ENCODE data around the gene TAS1R1.

TAS1R1 gene

GRCh38 chr1:6585081-6585722, 30.1 kb downstream of the TAS1R1 start:
- Histone ChIP-seq H3K4me1 (ENCODE audit: insufficient read depth, poor library complexity, severe bottlenecking) (peaks cover 29% of the 10 kb centered on the region), H3K4me3 (ENCODE audit: severe bottlenecking) (no peak overlapping the region), H3K9me3 (ENCODE audit: severe bottlenecking) (no peaks in the 10 kb centered on the region), H3K27ac (ENCODE audit: poor library complexity, severe bottlenecking) (no peak overlapping the region), H3K36me3 (ENCODE audit: low read depth) (peaks cover 44% of the 10 kb centered on the region), H3K27me3 (ENCODE audit: insufficient read depth, poor library complexity, severe bottlenecking) (no peaks in the 10 kb centered on the region)
- ATAC-seq (ENCODE audit: low read depth) (no peak), DNase-seq (ENCODE audit: low spot score) (no peak)
- TF ChIP-seq, protein P1, sequence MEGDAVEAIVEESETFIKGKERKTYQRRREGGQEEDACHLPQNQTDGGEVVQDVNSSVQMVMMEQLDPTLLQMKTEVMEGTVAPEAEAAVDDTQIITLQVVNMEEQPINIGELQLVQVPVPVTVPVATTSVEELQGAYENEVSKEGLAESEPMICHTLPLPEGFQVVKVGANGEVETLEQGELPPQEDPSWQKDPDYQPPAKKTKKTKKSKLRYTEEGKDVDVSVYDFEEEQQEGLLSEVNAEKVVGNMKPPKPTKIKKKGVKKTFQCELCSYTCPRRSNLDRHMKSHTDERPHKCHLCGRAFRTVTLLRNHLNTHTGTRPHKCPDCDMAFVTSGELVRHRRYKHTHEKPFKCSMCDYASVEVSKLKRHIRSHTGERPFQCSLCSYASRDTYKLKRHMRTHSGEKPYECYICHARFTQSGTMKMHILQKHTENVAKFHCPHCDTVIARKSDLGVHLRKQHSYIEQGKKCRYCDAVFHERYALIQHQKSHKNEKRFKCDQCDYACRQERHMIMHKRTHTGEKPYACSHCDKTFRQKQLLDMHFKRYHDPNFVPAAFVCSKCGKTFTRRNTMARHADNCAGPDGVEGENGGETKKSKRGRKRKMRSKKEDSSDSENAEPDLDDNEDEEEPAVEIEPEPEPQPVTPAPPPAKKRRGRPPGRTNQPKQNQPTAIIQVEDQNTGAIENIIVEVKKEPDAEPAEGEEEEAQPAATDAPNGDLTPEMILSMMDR (IDR thresholded peaks at IDR 0.05; ENCODE audit: poor library complexity, severe bottlenecking) = no peak

DNA sequence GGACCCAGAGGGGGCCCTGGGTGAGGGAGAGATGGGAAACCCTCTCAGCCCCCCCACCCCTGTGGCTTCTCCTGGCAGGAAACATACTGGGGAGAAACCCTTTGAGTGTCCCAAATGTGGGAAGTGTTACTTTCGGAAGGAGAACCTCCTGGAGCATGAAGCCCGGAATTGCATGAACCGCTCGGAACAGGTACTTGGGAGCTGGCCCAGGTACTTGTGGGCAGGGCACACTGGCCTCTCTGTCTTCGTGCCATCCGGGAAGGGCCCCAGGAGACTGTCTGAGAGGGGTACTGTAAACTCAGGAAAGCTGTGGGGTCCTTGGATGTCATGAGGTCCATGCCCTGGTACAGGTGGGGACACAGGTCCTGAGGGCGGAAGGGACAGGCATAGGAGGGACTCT, 30.7 kb downstream of the TAS1R1 start:
- TF ChIP-seq, protein P1 (IDR thresholded peaks at IDR 0.05; ENCODE audit: poor library complexity, severe bottlenecking) = no peak
- ATAC-seq (ENCODE audit: low read depth) = no peak
- no peak overlapping the region for H3K4me3 ChIP-seq (ENCODE audit: severe bottlenecking)
- peaks cover 29% of the 10 kb centered on the region for H3K4me1 ChIP-seq (ENCODE audit: insufficient read depth, poor library complexity, severe bottlenecking)
- DNase-seq (ENCODE audit: low spot score) = no peak
- H3K27me3 ChIP-seq (ENCODE audit: insufficient read depth, poor library complexity, severe bottlenecking) = no peaks in the 10 kb centered on the region
- H3K27ac ChIP-seq (ENCODE audit: poor library complexity, severe bottlenecking) = no peak overlapping the region
- no peaks in the 10 kb centered on the region for H3K9me3 ChIP-seq (ENCODE audit: severe bottlenecking)
- peaks cover 50% of the 10 kb centered on the region for H3K36me3 ChIP-seq (ENCODE audit: low read depth)

- DNase-seq (ENCODE audit: low spot score) (no peak), ATAC-seq (ENCODE audit: low read depth) (no peak)
- Histone ChIP-seq H3K4me3 (ENCODE audit: severe bottlenecking) (no peak overlapping the region), H3K36me3 (ENCODE audit: low read depth) (peaks cover 48% of the 10 kb centered on the region), H3K4me1 (ENCODE audit: insufficient read depth, poor library complexity, severe bottlenecking) (peaks cover 26% of the 10 kb centered on the region), H3K27me3 (ENCODE audit: insufficient read depth, poor library complexity, severe bottlenecking) (no peaks in the 10 kb centered on the region), H3K27ac (ENCODE audit: poor library complexity, severe bottlenecking) (peak overlapping the region; percentile 60), H3K9me3 (ENCODE audit: severe bottlenecking) (no peaks in the 10 kb centered on the region)
- TF ChIP-seq, protein P1 (IDR thresholded peaks at IDR 0.05; ENCODE audit: poor library complexity, severe bottlenecking) = no peak
These were observed 31.3 kb downstream of the TAS1R1 start for GRCh38 chr1:6586404-6586816.

DNA sequence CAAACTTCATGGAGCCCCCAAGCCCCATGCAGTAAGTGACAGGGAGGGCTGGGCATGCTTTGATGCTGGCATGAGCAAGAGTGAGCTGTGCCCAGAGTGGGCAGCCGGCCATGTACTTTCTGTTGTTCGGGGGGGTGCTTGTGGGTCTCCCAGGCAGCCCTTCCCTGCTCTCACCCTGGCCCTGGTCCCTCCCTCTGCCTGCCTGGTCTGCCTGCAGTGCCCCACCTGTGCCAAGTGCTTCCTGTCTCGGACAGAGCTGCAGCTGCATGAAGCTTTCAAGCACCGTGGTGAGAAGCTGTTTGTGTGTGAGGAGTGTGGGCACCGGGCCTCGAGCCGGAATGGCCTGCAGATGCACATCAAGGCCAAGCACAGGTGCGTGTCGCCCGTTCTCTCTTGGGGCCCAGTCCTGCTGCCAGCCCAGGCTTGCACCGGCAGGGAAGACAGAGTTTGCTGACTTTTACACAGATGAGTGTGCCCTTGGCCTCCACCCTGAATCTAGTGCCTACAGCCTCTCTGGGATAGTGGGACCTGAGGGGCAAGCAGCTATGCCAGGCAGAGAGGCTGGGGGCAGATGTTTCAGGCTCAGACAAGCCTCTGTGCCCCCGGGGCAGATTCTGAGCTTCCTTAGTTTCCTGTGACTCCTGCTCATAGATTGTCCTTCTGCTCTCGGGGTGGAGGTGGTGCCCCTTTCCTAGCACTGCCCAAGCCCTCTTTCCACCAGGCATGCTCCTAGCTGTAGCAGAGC, 32.3 kb downstream of the TAS1R1 start:
- no peak overlapping the region for H3K4me3 ChIP-seq (ENCODE audit: severe bottlenecking)
- peaks cover 17% of the 10 kb centered on the region for H3K4me1 ChIP-seq (ENCODE audit: insufficient read depth, poor library complexity, severe bottlenecking)

More for the DNA sequence above, 32.3 kb downstream of the TAS1R1 start:
- TF ChIP-seq, protein P1 (IDR thresholded peaks at IDR 0.05; ENCODE audit: poor library complexity, severe bottlenecking) = no peak
- DNase-seq (ENCODE audit: low spot score) (no peak), ATAC-seq (ENCODE audit: low read depth) (peak; percentile 43)
- H3K9me3 ChIP-seq (ENCODE audit: severe bottlenecking) = no peaks in the 10 kb centered on the region
- peak overlapping the region; percentile 60 for H3K27ac ChIP-seq (ENCODE audit: poor library complexity, severe bottlenecking)
- no peaks in the 10 kb centered on the region for H3K27me3 ChIP-seq (ENCODE audit: insufficient read depth, poor library complexity, severe bottlenecking)
- peaks cover 51% of the 10 kb centered on the region for H3K36me3 ChIP-seq (ENCODE audit: low read depth)

Measured in RWPE2 (cell line).